ENCODE results near the gene SYCP2L.

The SYCP2L gene

DNA sequence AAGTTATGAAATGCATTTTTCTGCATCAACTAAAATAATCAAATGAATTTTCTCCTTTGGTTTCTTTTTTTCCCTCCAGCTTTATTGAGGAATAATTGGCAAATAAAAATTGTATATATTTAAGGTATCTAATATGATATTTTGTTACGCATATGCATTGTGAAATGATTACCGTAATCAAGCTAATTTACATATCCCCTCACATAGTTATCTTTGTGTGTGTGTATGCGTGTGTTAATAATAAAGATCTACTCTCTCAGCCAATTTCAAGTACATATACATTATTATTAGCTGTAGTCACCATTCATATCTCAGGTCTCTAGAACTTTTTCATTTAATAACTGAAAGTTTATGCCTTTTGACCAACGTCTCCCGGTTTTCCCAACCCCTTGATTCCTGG is 61.1 kb downstream of the SYCP2L start:
- no peak for TF ChIP-seq CTCF (conservative IDR thresholded peaks at IDR 0.05)
- no peak for TF ChIP-seq ZFX (IDR thresholded peaks at IDR 0.05)
- no peak overlapping the region for H3K27ac ChIP-seq

DNA sequence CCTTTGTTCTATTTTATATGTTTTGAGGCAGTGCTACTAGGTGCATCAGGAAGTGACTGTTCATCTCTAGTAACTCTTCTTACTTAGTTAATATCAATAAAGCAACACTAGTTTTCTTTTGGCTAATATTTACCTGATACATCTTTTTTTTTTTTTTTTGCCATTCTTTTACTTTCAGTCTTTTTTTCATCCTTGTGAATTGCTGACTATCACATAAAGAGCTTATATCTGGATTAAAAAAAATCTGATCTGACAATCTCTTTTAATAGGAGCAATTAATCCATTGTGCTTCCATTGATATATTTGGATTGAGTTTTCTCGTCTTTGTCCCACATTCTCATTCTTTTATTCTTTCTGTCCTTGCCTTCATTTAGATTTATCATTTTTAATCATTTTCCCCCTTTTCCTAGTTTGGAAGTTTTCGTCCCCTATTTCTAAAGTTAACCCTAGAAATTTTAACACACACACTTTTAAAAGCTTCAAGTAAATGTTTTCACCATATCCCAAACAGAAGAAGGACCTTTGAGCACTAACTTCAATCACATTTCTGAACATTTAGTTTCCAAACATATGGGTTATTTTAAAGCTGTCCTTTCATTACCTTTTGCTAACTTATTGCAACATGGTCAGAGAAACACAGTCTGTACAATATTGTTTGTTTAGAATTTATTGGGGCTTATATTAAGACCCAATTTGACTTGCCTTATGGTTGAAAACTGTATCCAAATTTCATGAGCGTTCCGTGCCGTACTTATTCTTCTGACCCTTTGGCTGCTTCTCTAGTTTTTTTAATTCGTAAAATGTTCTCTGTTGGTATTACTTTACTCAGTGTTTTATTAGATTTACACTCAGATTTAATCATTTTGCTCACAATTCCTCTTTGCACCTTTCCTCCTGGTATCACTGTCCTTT is 63.0 kb downstream of the SYCP2L start:
- peak overlapping the region; percentile 99 for H3K27ac ChIP-seq
- TF ChIP-seq ZFX (IDR thresholded peaks at IDR 0.05), result no peak
- TF ChIP-seq CTCF (conservative IDR thresholded peaks at IDR 0.05), result no peak

GRCh38 chr6:10951675-10952282 is 64.9 kb downstream of the SYCP2L start:
- H3K27ac ChIP-seq, result peak overlapping the region; percentile 99
- TF ChIP-seq CTCF (conservative IDR thresholded peaks at IDR 0.05), result peak; percentile 80
- TF ChIP-seq ZFX (IDR thresholded peaks at IDR 0.05), result no peak

- TF ChIP-seq ZFX (IDR thresholded peaks at IDR 0.05) (no peak), CTCF (conservative IDR thresholded peaks at IDR 0.05) (peak; percentile 52)
These were observed 67.7 kb downstream of the SYCP2L start for GRCh38 chr6:10954590-10955010.

GRCh38 chr6:10956776-10957175 is 69.9 kb downstream of the SYCP2L start:
- no peak for TF ChIP-seq CTCF (conservative IDR thresholded peaks at IDR 0.05)
- no peak for TF ChIP-seq ZFX (IDR thresholded peaks at IDR 0.05)

More at GRCh38 chr6:10954590-10955010, 67.7 kb downstream of the SYCP2L start:
- no peak overlapping the region for H3K27ac ChIP-seq

GRCh38 chr6:10957414-10957886 is 70.6 kb downstream of the SYCP2L start:
- no peak overlapping the region for H3K27ac ChIP-seq
- TF ChIP-seq CTCF (conservative IDR thresholded peaks at IDR 0.05) (no peak), ZFX (IDR thresholded peaks at IDR 0.05) (no peak)

More at GRCh38 chr6:10956776-10957175, 69.9 kb downstream of the SYCP2L start:
- H3K27ac ChIP-seq, result no peak overlapping the region

GRCh38 chr6:10960171-10960570 is 73.3 kb downstream of the SYCP2L start:
- no peak overlapping the region for H3K27ac ChIP-seq
- TF ChIP-seq ZFX (IDR thresholded peaks at IDR 0.05), result no peak

Measured in C4-2B (cell line).